HCT116 (cell line): ENCODE results near the gene ZFP14. TPM values are rescaled to one million over a fixed set of nuclear protein-coding genes. Genes with fewer than 3 reads are reported as not detected.

ENCODE experiments used
- ATAC-seq: fragments of 200-7000 bp; cut with Tn5 transposase; 2 replicates; pipeline ENCODE4 v1.9.1; 2020; ENCODE audit warnings: mild to moderate bottlenecking, moderate library complexity
- BruUV-seq: library from RNA; stranded (reverse); fragments of 400-500 nt; replicated peaks from 2 replicates; lab custom pipeline; 2021; lab: Mats Ljungman, UMichigan
- CTCF ChIA-PET: fragments of 300-600 bp; sonication (Branson Sonifier 250); formaldehyde crosslinking; loops from one replicate; lab custom pipeline; 2021; ENCODE audit warnings: antibody characterized with exemption; lab: Charles Lee
- POLR2A ChIA-PET: fragments of 300-600, 350-600 bp; sonication (Branson Sonifier 250); formaldehyde crosslinking; loops from one replicate; lab custom pipeline; 2021; ENCODE audit warnings: antibody characterized with exemption; lab: Charles Lee
- RAD21 ChIA-PET, 2 experiments: fragments of 300-600 bp; sonication (Branson Sonifier 250); formaldehyde crosslinking; loops; one replicate each; lab custom pipeline; 2023; ENCODE audit warnings: low total read pairs in 2 of 2; ENCODE audit not compliant: uncharacterized antibody in 2 of 2, unreplicated experiment in 2 of 2, low non-redundant PET in 1 of 2; lab: Charles Lee
- DNase-seq: peaks from one replicate; pipeline ENCODE4 v3.0.0-alpha.2; 2010; ENCODE audit warnings: low read depth, low spot score
- H2AFZ ChIP-seq: fragments of 200-600 bp; shearing (Covaris generic), sonication (generic); 2 replicates; pipeline ENCODE4 v1.6.1; 2017; ENCODE audit warnings: low read depth, mixed run types, mixed read lengths, antibody characterized with exemption, low read length; ENCODE audit not compliant: poor library complexity, severe bottlenecking
- H3K27ac ChIP-seq: 2 replicates; pipeline ENCODE4 v1.5.1; 2012; ENCODE audit warnings: low read depth, low read length
- H3K27me3 ChIP-seq: fragments of 200-600 bp; sonication (generic); 2 replicates; pipeline ENCODE4 v1.6.1; 2016; ENCODE audit warnings: mixed run types, low read length, mixed read lengths; ENCODE audit not compliant: insufficient read depth
- H3K36me3 ChIP-seq, 2 experiments: fragments of 200-500 bp in 1 of 2; fragments of 200-600 bp in 1 of 2; sonication (Bioruptor generic) in 1 of 2; sonication (generic) in 1 of 2; 2 replicates each; pipeline versions ENCODE4 v1.5.1 to v1.6.1; 2014 to 2016; ENCODE audit warnings: low read length in 2 of 2, inconsistent platforms in 1 of 2, mixed read lengths in 1 of 2, mixed run types in 1 of 2; ENCODE audit not compliant: insufficient read depth in 2 of 2, control insufficient read depth in 1 of 2
- H3K4me1 ChIP-seq, 2 experiments: fragments of 200-600 bp in 1 of 2; sonication (generic) in 1 of 2; 2 replicates each; pipeline versions ENCODE4 v1.5.1 to v1.6.1; 2012 to 2017; ENCODE audit warnings: low read length in 2 of 2, inconsistent platforms in 1 of 2, mild to moderate bottlenecking in 1 of 2, mixed read lengths in 1 of 2, mixed run types in 1 of 2, moderate library complexity in 1 of 2; ENCODE audit not compliant: insufficient read depth in 2 of 2, control insufficient read depth in 1 of 2
- H3K4me2 ChIP-seq: fragments of 200-600 bp; sonication (generic); 2 replicates; pipeline ENCODE4 v1.6.1; 2017; ENCODE audit warnings: mixed run types, low read length, mixed read lengths
- H3K4me3 ChIP-seq, 2 experiments: fragments of 200-600 bp in 1 of 2; sonication (generic) in 1 of 2; replicated peaks in 1 of 2; 2 replicates each; pipeline ENCODE4 v1.5.1; 2011 to 2016; ENCODE audit warnings: low read length in 2 of 2, control low read depth in 1 of 2, low read depth in 1 of 2, mild to moderate bottlenecking in 1 of 2, mixed read lengths in 1 of 2, mixed run types in 1 of 2
- H3K79me2 ChIP-seq: fragments of 200-600 bp; sonication (generic); 2 replicates; pipeline ENCODE4 v1.6.1; 2017; ENCODE audit warnings: mild to moderate bottlenecking, mixed run types, low read length, moderate library complexity, mixed read lengths; ENCODE audit not compliant: insufficient read depth
- H3K9ac ChIP-seq: fragments of 200-600 bp; sonication (generic); 2 replicates; pipeline ENCODE4 v1.6.1; 2016; ENCODE audit warnings: low read length, mixed read lengths
- H3K9me2 ChIP-seq: fragments of 200-600 bp; sonication (generic), shearing (Covaris generic); 2 replicates; pipeline ENCODE4 v1.6.1; 2017; ENCODE audit warnings: mixed run types, mild to moderate bottlenecking, moderate library complexity; ENCODE audit not compliant: insufficient read depth
- H3K9me3 ChIP-seq, 2 experiments: fragments of 200-500 bp in 1 of 2; fragments of 200-600 bp in 1 of 2; sonication (Bioruptor generic) in 1 of 2; sonication (generic) in 1 of 2; 2 replicates each; pipeline ENCODE4 v1.6.1; 2014 to 2017; ENCODE audit warnings: low read length in 2 of 2, mixed read lengths in 2 of 2, inconsistent platforms in 1 of 2, low read depth in 1 of 2, mild to moderate bottlenecking in 1 of 2, mixed run types in 1 of 2, moderate library complexity in 1 of 2; ENCODE audit not compliant: control insufficient read depth in 1 of 2, insufficient read depth in 1 of 2
- H4K20me1 ChIP-seq: fragments of 200-600 bp; sonication (generic), shearing (Covaris generic); 2 replicates; pipeline ENCODE4 v1.6.1; 2017; ENCODE audit warnings: mixed run types, mild to moderate bottlenecking, moderate library complexity; ENCODE audit not compliant: insufficient read depth
- CBX3 ChIP-seq: IDR thresholded peaks from 2 replicates; pipeline ENCODE4 v1.6.1; 2012; ENCODE audit warnings: low read depth
- CEBPB ChIP-seq: IDR thresholded peaks from 2 replicates; pipeline ENCODE4 v1.6.1; 2012; ENCODE audit warnings: low read depth
- EGR1 ChIP-seq: IDR thresholded peaks from 2 replicates; pipeline ENCODE4 v1.6.1; 2012; ENCODE audit warnings: low read depth
- ELF1 ChIP-seq: IDR thresholded peaks from 2 replicates; pipeline ENCODE4 v1.6.1; 2012; ENCODE audit warnings: low read depth, borderline replicate concordance
- EZH2 ChIP-seq: fragments of 200-600 bp; sonication (generic); IDR thresholded peaks from 2 replicates; pipeline ENCODE4 v1.6.1; 2017; ENCODE audit warnings: antibody characterized with exemption, mixed run types
- EZH2phosphoT487 ChIP-seq: fragments of 200-600 bp; IDR thresholded peaks from 2 replicates; pipeline ENCODE4 v1.6.1; 2018; ENCODE audit warnings: antibody characterized with exemption, borderline replicate concordance
- JUND ChIP-seq: IDR thresholded peaks from 2 replicates; pipeline ENCODE4 v1.6.1; 2012
- MAX ChIP-seq: IDR thresholded peaks from 2 replicates; pipeline ENCODE4 v1.6.1; 2012
- POLR2A ChIP-seq: IDR thresholded peaks from 2 replicates; pipeline ENCODE4 v1.7.0; 2011; ENCODE audit warnings: borderline replicate concordance; ENCODE audit not compliant: insufficient read depth, insufficient read length; ENCODE audit errors: extremely low read depth
- POLR2AphosphoS5 ChIP-seq: IDR thresholded peaks from 2 replicates; pipeline ENCODE4 v1.6.1; 2011; ENCODE audit warnings: mild to moderate bottlenecking, low read depth, low read length, moderate library complexity
- RAD21 ChIP-seq: IDR thresholded peaks from 2 replicates; pipeline ENCODE4 v1.6.1; 2012; ENCODE audit warnings: low read depth, mild to moderate bottlenecking
- REST ChIP-seq: IDR thresholded peaks from 2 replicates; pipeline ENCODE4 v1.6.1; 2012; ENCODE audit warnings: low read depth
- SP1 ChIP-seq: IDR thresholded peaks from 2 replicates; pipeline ENCODE4 v1.6.1; 2012; ENCODE audit warnings: low read depth
- TCF7L2 ChIP-seq: IDR thresholded peaks from 2 replicates; pipeline ENCODE4 v1.7.0; 2011; ENCODE audit warnings: borderline replicate concordance, inconsistent platforms; ENCODE audit not compliant: insufficient read depth, insufficient read length; ENCODE audit errors: extremely low read depth
- YY1 ChIP-seq: IDR thresholded peaks from 2 replicates; pipeline ENCODE4 v1.6.1; 2011; ENCODE audit warnings: low read length, low read depth, moderate library complexity, mild to moderate bottlenecking; ENCODE audit not compliant: insufficient replicate concordance; ENCODE audit errors: extremely low read depth
- ZFX ChIP-seq: fragments of 450-650 bp; IDR thresholded peaks from 2 replicates; pipeline ENCODE4 v1.6.1; 2017
- intact Hi-C: fragments of 100-400 bp; cut with micrococcal nuclease; formaldehyde crosslinking; loops from 2 replicates; pipeline ENCODE4 v1.10.0; 2022
- total RNA-seq: library from RNA; stranded (reverse); gene quantifications from one replicate; pipeline ENCODE4 v1.2.1, GENCODE V29; 2021; ENCODE audit not compliant: unreplicated experiment

ZFP14 gene
- total RNA-seq, 1 experiment from 2014 or later = 2.8 TPM

GRCh38 chr19:36371886-36372285, 7.1 kb downstream of the ZFP14 start:
- Histone ChIP-seq H3K9me2 (no peaks in the 10 kb centered on the region), H3K36me3 (no peaks in the 10 kb centered on the region), H3K27ac (no peak overlapping the region), H3K4me3 (no peak overlapping the region), H2AFZ (no peak overlapping the region), H3K4me2 (no peak overlapping the region), H3K9ac (no peak overlapping the region)
- POLR2A ChIA-PET = no interaction called here
- no peak for DNase-seq
- no peak for ATAC-seq
- no peak for TF ChIP-seq CBX3
- no peak for TF ChIP-seq CEBPB
- no peak for TF ChIP-seq RAD21
- no peak for TF ChIP-seq POLR2A
- TF ChIP-seq, all 23 proteins: peak for 0
- intact Hi-C loops = loop anchor here (10.0 kb wide), 1 partner anchor 157 kb away; the partner anchor contains the start of genes ZNF146 and ZNF565
- H4K20me1 ChIP-seq = no peaks in the 10 kb centered on the region
- CTCF ChIA-PET = no interaction called here
- no peaks in the 10 kb centered on the region for H3K4me1 ChIP-seq
- no peaks in the 10 kb centered on the region for H3K79me2 ChIP-seq
- BruUV-seq = no TSS peak
- no peaks in the 10 kb centered on the region for H3K27me3 ChIP-seq
- no peaks in the 10 kb centered on the region for H3K9me3 ChIP-seq
- RAD21 ChIA-PET = no interaction called here

- H3K9ac ChIP-seq = no peak overlapping the region
- no peaks in the 10 kb centered on the region for H3K9me2 ChIP-seq
- CTCF ChIA-PET = no interaction called here
- H3K27me3 ChIP-seq = no peaks in the 10 kb centered on the region
- H3K4me2 ChIP-seq = no peak overlapping the region
- RAD21 ChIA-PET = no interaction called here
- no TSS peak for BruUV-seq
- intact Hi-C loops = no loop called here
- ATAC-seq (no peak), DNase-seq (no peak)
- POLR2A ChIA-PET = no interaction called here
- no peak overlapping the region for H2AFZ ChIP-seq
- no peak overlapping the region for H3K27ac ChIP-seq
- no peaks in the 10 kb centered on the region for H3K79me2 ChIP-seq
- H3K4me3 ChIP-seq = no peak overlapping the region
- no peaks in the 10 kb centered on the region for H4K20me1 ChIP-seq
- no peak for TF ChIP-seq SP1
- no peak for TF ChIP-seq RAD21
- TF ChIP-seq ZFX = no peak
- no peak for TF ChIP-seq REST
- TF ChIP-seq EZH2 = no peak
- TF ChIP-seq EZH2phosphoT487 = no peak
- TF ChIP-seq CEBPB = no peak
- no peak for TF ChIP-seq EGR1
- TF ChIP-seq POLR2AphosphoS5 = no peak
- no peak for TF ChIP-seq JUND
- TF ChIP-seq ELF1 = no peak
- TF ChIP-seq TCF7L2 = no peak
- TF ChIP-seq MAX = no peak
- no peak for TF ChIP-seq YY1
- H3K4me1 ChIP-seq = no peaks in the 10 kb centered on the region
- no peaks in the 10 kb centered on the region for H3K9me3 ChIP-seq
- no peaks in the 10 kb centered on the region for H3K36me3 ChIP-seq
Observed at GRCh38 chr19:36363845-36364244, 15.2 kb downstream of the ZFP14 start.
